Activated effector memory CD4-positive, alpha-beta T cell treated with Interleukin-2 at 50 U/mL for 16 hours (primary cell): Measurements from ENCODE around the gene PEX26.
"Not testable (repeated sequence)": the region's sequence is repeated elsewhere in the genome, so short reads cannot be mapped to it uniquely, and the experiment has no call there.

Experiments
- DNase-seq: peaks from one replicate; pipeline ENCODE4 v3.0.0-alpha.2; 2020

The PEX26 gene

DNA sequence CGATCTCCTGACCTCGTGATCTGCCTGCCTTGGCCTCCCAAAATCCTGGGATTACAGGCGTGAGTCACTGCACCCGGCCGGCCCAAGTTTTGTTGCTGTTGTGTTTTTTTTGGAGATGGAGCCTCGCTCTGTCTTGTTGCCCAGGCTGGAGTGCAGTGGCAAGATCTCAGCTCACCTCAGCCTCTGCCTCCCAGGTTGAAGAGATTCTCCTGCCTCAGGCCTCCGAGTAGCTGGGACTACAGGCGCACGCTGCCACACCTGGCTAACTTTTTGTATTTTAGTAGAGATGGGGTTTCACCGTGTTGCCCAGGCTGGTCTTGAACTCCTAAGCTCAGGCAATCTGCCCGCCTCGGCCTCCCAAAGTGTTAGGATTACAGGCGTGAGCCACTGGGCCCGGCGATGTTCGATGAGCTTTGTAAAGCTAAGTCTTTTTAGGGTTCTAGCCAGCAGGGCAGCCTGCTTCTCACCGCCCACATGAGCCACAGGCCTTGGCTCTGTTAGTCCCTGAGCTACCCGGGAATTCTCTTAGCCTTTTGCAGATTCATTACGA lies 45.8 kb downstream of the PEX26 start:
- not testable (repeated sequence) for DNase-seq

DNA sequence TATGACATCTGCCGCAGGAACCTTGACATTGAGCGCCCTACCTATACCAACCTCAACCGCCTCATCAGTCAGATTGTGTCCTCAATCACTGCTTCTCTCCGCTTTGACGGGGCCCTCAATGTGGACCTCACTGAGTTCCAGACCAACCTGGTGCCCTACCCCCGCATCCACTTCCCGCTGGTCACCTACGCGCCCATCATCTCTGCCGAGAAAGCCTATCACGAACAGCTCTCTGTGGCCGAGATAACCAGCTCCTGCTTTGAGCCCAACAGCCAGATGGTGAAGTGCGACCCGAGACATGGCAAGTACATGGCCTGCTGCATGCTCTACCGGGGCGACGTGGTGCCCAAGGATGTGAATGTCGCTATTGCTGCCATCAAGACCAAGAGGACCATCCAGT lies 48.8 kb downstream of the PEX26 start:
- DNase-seq: no peak

DNA sequence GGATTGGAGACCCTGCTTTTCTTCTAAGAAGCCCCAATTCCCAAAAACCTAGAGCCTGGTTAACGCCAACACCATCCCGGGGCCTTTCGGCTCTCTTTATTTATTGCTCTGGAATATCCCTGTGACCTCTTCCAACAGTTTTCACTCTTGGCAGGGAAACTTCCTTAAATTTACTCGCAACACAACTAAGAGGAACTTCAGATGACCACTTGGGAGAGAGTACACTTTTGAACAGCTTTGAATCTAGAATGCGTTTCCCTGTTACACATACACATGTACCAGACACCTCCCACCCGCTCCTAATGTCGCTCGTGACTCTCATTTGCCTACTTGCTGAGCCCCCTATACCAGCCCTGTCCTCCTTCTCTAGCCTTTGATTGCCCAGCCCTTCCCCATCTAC lies 52.2 kb downstream of the PEX26 start:
- no peak for DNase-seq

DNA sequence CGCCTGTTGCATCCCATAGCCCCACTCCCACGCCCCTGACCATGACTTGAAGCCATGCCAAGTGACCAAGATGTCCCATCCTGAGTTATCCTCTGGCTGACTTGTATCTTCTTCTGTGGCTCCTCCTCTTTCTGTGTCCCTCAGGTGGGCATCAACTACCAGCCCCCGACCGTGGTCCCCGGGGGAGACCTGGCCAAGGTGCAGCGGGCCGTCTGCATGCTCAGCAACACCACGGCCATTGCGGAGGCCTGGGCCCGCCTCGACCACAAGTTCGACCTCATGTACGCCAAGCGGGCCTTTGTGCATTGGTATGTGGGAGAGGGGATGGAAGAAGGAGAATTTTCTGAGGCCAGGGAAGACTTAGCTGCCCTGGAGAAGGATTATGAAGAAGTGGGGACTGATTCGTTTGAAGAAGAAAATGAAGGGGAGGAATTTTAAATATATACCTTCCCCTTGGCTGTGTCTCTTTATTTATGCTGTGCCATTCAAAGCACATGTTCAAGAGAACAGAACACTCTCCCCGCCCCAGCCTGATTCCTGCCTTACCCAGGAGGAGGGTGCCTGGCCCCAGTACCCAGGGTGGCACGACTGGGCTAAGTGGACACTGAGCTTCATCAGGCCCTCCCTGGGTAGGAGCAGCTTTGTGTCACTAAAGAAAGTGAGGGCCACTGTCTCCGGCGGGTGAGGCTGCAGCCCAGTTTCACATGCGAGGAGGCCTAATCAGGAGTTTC lies 53.1 kb downstream of the PEX26 start:
- DNase-seq: no peak

DNA sequence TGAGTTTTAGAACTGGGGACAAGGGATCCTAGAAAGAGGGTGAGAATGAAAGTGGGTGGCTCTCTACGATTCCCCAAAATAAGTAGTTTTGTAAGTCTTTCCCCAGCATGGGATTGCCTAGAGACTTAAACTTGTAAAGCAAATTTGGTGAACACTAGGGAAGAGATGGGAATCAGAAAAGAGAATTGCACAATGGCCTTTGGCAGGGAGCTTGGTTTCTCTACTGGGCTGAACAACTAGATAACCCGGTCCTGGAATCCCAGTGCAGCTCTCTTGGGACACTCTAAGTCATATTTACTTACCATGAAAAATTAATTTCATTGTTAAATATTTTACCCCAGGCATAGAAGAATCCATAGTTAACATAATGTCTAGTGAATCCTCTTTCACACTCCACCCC lies 55.7 kb downstream of the PEX26 start:
- DNase-seq: no peak

DNA sequence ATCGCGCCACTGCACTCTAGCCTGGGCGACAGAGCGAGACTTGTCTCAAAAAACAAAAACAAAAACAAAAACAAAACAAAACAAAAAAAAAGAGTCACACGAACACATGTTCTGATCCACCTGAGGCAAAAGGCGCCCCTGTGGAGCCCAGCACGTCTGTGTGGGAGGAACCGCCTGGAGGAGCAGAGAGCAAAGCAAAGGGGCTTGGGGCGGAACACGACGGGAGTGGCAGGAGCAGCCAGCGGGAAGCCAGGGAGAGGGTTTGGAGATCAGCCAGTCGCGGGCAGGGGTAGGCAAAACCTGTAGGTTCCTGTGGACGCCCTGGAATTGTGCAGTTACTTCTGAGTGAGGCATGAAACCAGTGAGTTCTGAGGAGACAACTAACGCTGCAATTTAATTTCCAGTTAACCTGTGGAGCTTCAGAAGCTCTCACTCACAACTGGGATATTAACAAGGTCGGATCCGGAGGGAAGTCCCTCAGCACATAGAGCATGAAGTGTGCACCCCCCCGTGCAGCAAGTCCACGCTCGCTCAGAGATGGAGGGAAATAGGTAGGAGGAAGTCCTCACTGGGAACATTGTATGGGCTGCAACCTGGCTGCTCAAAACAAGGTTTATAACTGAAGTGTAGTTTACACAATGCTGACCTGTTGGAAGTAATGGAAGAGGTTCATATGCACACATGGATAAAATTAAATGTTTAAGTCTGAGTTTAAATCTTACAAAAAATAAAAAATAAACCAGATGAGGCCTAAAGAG lies 59.0 kb downstream of the PEX26 start:
- DNase-seq: no peak

DNA sequence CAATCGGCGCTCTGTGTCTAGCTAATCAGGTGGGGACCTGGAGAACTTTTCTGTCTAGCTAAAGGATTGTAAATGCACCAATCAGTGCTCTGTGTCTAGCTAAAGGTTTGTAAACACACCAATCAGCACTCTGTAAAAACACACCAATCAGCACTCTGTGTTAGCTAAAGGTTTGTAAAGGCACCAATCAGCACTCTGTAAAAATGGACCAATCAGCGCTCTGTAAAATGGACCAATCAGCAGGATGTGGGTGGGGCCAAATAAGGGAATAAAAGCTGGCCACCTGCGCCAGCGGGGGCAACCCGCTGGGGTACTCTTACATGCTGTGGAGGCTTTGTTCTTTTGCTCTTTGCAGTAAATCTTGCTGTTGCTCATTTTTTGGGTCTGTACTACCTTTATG lies 63.2 kb downstream of the PEX26 start:
- not testable (repeated sequence) for DNase-seq

DNA sequence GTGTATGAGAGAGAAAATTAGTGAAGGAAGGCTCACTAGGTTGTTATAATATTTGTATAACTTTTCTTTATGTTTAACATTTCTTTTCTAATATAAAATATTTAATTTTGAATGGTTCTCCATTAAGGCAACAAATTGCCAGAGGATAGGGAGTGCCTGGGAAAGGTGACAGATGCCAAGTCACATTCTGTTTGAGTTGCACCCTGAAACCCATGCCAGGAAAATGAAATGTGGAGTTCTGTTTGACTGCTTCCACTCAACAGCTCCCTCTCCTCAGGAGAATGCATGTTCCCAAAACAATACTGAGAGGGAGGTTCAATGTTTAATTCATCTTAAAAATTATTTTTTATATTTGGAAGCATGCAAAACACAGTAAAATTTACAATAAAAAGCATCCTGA lies 66.3 kb downstream of the PEX26 start:
- no peak for DNase-seq

DNA sequence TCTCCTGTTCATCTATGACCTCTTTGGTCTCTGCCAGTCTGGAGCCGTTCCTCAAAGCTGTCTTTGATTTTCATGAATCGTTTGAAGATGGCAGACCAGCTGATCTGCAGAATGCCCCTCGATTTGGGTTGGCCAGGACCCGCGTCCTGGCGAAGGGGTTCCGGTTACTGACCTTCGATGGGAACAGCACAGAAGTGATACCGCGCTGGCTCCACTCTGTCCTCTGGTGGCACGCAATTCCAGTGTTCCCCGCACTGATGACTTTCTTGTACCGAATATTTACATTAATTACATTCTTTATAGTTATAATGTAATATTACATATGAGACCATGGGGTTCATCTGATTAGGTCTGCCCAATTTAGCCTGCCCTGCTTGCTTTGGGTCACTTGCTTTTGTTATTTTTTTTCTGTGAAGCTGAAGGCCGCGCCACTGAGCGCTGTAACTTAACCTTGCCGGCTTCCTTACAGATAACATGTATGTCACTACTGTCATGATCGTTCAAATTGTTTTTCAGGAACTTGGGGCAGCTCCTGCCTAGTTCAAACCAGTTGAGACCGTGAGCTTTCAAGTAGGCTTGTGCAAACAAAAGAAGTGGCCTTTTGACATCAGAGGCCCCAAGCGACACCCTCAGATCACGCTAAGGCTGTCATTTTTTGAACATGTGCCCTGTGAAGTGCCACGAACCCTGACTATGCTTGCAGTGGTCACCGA lies 68.0 kb downstream of the PEX26 start:
- no peak for DNase-seq

DNA sequence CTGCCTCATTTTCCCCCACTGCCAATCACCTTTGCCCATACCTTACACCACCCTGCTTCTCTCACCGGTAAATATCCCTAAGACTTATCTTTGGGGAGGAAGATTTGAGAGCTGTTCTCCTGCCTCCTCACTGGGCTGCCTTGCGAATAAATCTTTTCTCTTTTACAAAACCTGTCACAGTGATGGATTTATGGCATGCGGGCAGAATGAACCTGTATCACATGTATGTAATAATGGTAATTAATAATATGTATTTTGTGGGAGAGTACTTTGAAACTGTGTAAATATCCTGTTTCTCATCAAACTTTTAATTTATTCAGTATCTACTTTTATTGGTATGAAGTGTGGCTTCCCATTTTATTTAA lies 68.6 kb downstream of the PEX26 start:
- no peak for DNase-seq

DNA sequence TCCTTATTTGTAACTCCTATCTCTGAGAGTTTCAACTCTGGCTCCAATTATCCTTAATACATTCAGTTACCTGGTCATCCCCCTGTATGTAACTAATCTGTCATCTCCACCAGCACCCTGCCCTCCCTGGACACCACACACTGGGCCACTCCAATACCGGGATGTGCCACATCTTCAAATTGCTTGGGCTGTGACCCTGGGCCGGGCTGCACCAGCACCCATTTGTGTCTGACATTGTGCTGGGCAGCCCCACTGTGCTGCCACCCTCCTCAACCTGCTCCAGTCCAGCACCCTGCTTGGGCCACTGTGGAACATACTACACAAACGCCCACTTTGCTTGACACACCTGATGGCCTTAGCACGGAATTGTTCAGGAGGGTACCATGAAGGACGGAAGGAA lies 70.0 kb downstream of the PEX26 start:
- DNase-seq: no peak

DNA sequence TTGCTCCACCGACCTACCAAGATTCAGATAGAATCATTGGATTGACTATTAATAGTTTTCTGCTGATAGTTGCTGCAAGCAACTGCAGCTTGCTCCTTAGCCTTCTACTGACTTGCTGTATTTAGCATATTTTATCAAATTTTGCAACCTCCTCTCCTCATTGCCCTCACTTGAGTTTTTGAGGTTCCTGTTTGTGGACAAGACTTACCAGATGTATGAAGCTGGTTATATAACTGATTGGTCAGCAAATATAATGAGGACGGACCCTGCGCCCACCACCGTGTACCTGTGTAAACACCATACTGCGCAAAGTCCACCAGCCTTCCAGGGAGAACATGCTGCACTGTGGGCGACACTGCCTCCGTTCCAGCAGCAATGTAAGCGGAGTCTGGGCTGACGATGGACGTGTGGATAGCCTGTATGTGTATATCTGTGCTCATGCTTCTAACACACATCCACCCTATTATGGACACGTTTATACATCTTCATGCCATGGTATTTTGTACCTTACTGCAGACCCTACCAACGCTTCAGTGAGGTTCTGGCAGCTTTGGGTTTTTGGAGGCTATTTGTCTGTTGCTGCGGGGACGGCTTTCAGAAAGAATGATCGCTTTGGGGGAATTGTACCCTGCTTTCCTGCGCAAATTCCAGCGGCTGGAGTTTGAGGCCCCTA lies 70.6 kb downstream of the PEX26 start:
- no peak for DNase-seq

DNA sequence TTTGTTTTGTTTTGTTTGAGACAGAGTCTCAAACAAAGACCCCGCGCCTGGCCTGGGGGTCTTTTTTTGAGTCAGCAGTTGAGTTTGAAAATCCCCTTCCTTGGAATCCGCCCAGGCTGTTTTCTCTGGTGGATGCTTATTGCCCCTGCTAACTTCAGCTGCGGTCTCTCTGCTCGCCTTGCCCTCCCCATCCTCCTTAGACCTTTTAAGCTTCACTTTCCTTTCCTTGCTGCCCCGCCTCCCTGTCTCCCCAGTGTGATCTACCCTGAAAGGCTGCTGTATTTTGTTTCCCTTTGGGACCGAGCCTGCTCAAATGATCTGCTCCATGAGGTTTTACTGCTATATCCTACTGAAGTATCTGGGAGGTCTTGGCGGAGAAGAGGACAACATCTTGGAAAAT lies 74.7 kb downstream of the PEX26 start:
- no peak for DNase-seq

DNA sequence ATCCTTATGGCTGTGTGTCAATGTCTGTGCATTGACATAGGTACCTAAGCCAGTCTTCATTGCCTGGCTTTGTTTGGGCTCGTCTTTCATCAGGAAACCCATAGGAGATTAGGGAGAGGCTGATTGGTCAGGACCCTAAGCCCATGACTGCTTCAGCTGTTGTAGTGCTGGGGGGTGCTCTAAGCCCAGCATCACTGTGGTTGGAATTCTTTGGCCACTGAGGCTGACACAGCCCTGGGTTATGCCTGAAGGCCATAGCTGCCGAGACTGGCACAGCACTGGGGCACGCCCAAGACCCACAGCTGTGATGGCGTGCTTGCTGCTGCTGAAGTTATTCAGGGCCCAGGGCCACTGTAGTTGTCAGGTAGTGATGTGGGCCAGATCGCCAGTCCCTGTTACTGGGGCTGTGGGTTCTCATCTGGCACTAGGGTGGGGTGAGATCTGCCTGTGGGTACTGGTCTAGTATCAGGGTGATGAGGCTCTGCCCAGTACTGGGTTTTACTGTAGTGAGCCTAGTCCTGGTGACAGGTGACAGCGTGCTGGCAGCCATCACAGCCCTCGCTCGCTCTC lies 77.1 kb downstream of the PEX26 start:
- no peak for DNase-seq
